SK-N-DZ (cell line): ENCODE results near the gene NFYC. TPM values are rescaled to one million over a fixed set of nuclear protein-coding genes. Genes with fewer than 3 reads are reported as not detected.

Experiments used
- DNase-seq: peaks from one replicate; pipeline ENCODE4 v3.0.0-alpha.2; 2015; ENCODE audit warnings: low spot score
- polyA plus RNA-seq, 2 experiments: library from polyadenylated mRNA; depleted of rRNA; stranded (reverse); fragments of >200 nt; gene quantifications; 2 replicates each; pipeline ENCODE4 v1.2.3, GENCODE V29; 2014

NFYC gene
- polyA plus RNA-seq (2014; cell fraction: cytosol; rRNA removed), result 30.5 and 44.8 TPM in 2 replicates
- 22.8 and 36.0 TPM in 2 replicates for polyA plus RNA-seq (2014; cell fraction: nucleus; rRNA removed)

- DNase-seq, result peak; percentile 99
Observed at GRCh38 chr1:40691538-40692428, at the start of gene NFYC. NFYC (plus strand) TSS chr1:40691704; CDS start chr1:40738844, 47,140 bp downstream.

GRCh38 chr1:40645118-40645680 is 46.3 kb upstream of the NFYC start:
- DNase-seq, result no peak

GRCh38 chr1:40646315-40646714 is 45.2 kb upstream of the NFYC start:
- DNase-seq, result no peak

GRCh38 chr1:40648200-40648599 is 43.3 kb upstream of the NFYC start:
- DNase-seq, result no peak

GRCh38 chr1:40648928-40649591 is 42.4 kb upstream of the NFYC start:
- DNase-seq, result no peak

GRCh38 chr1:40649592-40649930 is 41.9 kb upstream of the NFYC start:
- no peak for DNase-seq

- peak; percentile 22 for DNase-seq
Observed at GRCh38 chr1:40650075-40650474, 41.4 kb upstream of the NFYC start.

GRCh38 chr1:40651138-40651857 is 40.2 kb upstream of the NFYC start:
- no peak for DNase-seq

- no peak for DNase-seq
Observed at GRCh38 chr1:40652468-40652867, 39.0 kb upstream of the NFYC start.

GRCh38 chr1:40652979-40653378 is 38.5 kb upstream of the NFYC start:
- no peak for DNase-seq

- DNase-seq, result peak; percentile 58
Observed at GRCh38 chr1:40653851-40654537, 37.5 kb upstream of the NFYC start.

- no peak for DNase-seq
Observed at GRCh38 chr1:40657046-40657445, 34.5 kb upstream of the NFYC start.

- DNase-seq, result no peak
Observed at GRCh38 chr1:40658751-40659648, 32.5 kb upstream of the NFYC start.

- no peak for DNase-seq
Observed at GRCh38 chr1:40659649-40659947, 31.9 kb upstream of the NFYC start.

GRCh38 chr1:40661678-40662077 is 29.8 kb upstream of the NFYC start:
- no peak for DNase-seq

GRCh38 chr1:40662151-40662550 is 29.4 kb upstream of the NFYC start:
- peak; percentile 49 for DNase-seq

- no peak for DNase-seq
Observed at GRCh38 chr1:40662864-40663263, 28.6 kb upstream of the NFYC start.

GRCh38 chr1:40663324-40664166 is 28.0 kb upstream of the NFYC start:
- peak; percentile 99 for DNase-seq

GRCh38 chr1:40664167-40664537 is 27.4 kb upstream of the NFYC start:
- DNase-seq, result peak; percentile 20
